ENCODE results near the gene NFE2L2.

DNA sequence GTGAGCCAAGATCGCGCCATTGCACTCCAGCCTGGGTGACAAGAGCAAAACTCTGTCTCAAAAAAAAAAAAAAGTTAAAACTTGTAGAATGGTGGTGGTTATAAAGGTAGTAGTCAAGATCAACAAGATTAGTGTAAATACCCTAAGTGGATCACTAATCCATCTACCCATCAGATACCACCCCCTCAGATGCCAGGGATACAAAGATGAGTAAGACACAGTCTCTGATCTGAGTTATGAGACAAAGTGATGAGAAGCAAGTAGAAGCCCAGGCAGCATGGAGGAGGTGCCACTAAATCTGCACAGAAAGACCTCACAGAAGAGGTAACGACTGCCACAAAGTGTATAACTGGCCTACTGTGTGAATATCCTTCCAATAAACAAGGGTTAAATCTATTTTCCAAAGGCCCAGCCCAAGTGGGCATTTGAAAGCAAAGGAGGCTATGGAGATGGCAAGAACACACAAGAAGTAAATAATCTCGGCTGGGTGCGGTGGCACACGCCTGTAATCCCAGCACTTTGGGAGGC lies 20.2 kb downstream of the NFE2L2 start:
- TF ChIP-seq CTCF (IDR thresholded peaks at IDR 0.05) (no peak), POLR2AphosphoS5 (IDR thresholded peaks at IDR 0.05) (no peak)

Measured in esophagus muscularis mucosa (tissue), 3 donors.